ENCODE data around the gene RNF220.

RNF220 gene

DNA sequence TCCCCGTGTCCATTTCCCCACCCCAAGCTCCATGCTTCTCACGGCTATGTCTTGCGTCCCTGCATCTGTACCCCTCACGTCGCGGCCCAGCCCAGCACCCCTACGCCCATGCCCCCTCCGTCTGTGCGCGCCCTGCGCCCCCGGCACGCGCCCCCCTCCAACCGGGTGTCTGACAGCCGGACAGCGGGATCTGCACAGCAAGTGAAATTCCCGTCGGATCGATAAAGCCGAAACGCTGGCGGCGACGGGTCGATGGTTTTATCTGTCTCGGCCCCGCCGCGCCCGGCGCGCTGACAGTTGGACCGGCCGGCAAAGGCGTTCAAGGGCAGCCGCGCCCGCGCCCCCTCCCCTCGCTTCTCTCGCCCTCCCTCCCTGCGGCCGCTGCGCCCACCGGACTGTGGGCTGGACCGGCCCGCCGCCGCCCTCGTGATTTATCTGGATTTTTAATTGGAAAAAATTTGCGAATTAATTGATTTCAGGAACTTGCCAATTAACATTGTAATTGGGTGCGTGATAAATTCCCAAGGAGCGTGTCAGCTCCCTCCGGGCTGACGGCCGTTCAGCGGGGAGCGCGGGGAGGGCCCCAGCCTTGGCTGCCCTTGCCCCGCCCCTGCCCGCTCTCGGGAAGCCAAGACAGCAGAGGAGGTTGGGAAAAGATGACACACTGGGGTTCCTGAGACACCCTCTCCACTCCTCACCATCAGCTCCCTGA is 212.1 kb downstream of the RNF220 start:
- no peak for DNase-seq

GRCh38 chr1:44617703-44618029 is 212.6 kb downstream of the RNF220 start:
- DNase-seq = no peak

- DNase-seq = peak in 1 of 2 experiments; percentile 47
Measured at GRCh38 chr1:44619261-44619900, 214.3 kb downstream of the RNF220 start.

DNA sequence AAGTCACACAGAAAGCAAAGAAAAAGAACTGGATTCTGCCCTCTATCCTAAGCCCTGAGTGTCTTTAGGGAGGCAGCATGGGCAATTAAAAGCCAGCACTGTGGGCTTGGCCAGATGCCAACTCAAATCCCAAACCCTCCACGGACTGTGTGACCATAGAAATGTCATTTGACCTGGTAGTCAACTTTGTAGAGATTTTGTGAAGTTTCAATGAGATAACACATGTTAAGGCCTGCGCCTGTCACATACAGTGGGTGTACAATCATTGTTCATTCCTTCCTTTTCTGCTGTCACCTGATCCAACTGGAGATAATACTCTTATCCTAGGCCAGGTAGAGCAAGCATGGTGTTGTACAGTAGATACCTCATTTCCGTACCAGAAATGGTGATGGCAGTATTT is 215.0 kb downstream of the RNF220 start:
- no peak for DNase-seq

DNA sequence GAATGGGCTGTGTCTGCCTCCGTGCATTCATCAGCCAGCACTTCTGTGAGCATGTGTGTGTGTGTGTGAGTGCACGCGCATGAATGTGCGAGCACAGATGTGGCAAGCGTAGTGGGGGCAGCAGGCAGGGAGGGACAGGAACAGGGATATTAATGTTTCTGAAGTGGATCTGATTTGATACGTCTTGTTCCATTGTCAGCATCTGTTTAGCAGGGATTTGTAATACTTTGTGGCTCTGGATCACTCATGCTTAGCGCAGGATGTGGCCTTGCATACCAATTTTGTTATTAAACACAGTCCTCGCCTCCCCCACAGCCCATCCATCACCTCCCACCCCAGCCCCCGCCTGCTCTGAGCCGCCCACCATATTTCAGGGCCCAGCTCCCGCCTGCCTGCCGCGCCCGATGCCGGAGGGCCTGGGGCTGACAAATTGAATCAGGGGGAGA is 216.8 kb downstream of the RNF220 start:
- DNase-seq = no peak

DNA sequence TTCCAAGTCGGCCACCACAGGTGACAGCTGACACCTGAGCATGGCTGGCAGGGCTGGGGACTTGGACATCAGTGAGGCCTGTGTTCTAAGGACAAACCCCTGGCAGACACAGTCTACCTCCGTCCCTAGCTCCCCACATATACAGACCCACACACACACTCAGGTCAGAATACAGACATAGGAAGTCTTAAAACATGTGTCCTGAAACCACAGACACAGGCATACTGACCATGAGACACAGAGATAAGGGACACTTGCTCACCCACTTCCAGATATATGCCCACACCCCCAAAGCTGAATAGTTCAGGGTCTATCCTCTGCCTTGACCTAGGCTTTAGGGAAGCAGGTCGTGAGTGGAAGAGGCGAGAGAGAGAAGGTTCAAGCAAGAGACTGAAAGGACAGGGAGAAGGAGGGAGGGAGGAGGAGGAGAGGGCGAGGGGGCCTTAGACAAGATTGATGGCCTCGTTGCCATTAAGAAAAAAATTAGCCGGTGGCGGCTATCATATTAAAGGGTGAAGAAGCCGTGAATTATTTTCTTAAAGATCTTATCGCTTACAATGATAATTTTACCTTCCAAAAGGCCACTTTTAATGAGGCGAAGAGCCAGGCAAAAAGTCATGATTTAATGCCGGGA is 219.3 kb downstream of the RNF220 start:
- no peak for DNase-seq

GRCh38 chr1:44625348-44625747 is 220.3 kb downstream of the RNF220 start:
- DNase-seq = no peak

GRCh38 chr1:44628962-44629756 is 224.1 kb downstream of the RNF220 start:
- no peak for DNase-seq

DNA sequence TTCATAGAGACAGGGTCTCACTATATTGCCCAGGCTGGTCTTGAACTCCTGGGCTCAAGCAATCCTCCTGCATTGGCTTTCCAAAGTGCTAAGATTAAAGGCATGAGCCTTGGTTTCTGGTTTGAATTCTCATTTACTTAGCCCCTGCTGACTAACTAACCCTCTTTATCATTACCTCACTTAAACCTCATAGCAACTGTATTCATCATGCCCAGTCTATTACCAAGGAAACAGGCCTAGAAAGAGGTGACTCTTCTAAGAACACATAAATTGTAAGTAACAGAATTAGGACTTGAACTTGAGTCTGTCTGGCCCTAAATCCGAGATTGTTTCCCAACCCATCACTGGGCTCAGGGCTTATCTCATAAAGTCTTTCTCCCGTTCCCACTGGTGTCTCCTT is 225.1 kb downstream of the RNF220 start:
- DNase-seq = no peak

GRCh38 chr1:44631333-44631646 is 226.2 kb downstream of the RNF220 start:
- DNase-seq = no peak

DNA sequence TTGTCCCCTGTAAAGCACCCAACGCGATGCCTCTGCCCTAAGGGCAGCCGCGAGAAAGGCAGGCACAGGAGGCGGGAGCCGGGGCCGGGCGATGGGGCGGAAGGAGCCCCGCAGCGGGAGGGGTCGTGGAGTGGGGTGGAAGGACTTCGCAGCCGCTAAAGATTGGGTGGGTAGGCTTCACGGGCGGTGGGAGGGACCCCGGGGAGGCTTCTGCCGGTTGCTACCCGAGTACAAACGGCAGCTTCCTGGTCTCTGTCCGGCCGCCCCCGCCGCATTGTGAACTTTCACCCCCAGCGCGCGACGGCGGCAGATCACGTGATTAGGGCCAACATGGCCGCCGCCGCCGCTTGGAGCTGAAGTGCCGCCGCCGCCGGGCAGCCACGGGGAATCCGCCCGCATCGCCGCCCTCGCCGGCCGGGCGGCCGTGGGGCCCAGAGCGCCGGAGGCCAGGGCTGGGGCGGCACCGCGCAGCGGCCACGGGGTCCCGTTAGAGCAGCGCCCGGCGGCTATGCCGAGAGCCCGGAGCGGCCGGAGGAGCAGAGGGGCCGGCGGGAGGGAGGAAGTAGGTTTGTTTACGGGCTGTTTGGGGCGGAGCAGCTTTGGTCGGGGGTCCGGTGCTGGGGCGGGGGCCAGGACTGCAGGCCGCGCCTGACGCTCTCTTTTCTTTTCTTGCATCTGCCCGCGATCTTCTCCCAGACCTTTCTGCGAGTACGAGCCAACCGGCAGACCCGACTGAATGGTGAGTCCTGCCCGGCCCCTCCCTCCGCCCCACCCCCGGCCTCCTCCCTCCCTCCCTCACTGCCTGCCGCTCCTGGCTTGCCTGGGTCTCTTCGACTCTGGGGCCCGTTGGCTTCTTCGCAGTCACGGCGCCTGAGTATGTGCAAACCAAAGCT is 226.8 kb downstream of the RNF220 start:
- DNase-seq = peak; percentile 85 to 89

DNA sequence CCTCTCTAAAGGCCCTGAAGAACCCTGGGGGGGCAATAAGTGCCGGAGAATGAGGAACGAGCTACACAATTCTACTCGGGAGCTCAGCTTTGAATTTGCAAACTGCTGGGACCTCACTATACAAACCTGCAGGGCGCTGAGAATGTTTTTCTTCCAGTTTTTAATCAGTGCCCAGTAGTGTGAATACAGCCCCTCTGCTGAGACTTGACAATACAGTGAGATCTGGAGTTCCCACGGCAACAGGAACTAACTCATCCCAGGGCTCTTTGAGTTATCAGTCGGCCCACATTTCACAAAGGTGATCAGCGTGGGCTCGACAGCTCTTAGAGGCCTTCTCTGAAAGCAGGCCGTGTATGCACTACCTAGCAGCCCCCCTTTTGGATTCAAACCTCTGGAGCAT is 227.5 kb downstream of the RNF220 start:
- DNase-seq = peak in 1 of 2 experiments; percentile 38

- DNase-seq = no peak
Measured at GRCh38 chr1:44634606-44635189, 229.6 kb downstream of the RNF220 start.

GRCh38 chr1:44635439-44635838 is 230.4 kb downstream of the RNF220 start:
- no peak for DNase-seq

- DNase-seq = no peak
Measured at GRCh38 chr1:44636083-44636687, 231.1 kb downstream of the RNF220 start.

DNA sequence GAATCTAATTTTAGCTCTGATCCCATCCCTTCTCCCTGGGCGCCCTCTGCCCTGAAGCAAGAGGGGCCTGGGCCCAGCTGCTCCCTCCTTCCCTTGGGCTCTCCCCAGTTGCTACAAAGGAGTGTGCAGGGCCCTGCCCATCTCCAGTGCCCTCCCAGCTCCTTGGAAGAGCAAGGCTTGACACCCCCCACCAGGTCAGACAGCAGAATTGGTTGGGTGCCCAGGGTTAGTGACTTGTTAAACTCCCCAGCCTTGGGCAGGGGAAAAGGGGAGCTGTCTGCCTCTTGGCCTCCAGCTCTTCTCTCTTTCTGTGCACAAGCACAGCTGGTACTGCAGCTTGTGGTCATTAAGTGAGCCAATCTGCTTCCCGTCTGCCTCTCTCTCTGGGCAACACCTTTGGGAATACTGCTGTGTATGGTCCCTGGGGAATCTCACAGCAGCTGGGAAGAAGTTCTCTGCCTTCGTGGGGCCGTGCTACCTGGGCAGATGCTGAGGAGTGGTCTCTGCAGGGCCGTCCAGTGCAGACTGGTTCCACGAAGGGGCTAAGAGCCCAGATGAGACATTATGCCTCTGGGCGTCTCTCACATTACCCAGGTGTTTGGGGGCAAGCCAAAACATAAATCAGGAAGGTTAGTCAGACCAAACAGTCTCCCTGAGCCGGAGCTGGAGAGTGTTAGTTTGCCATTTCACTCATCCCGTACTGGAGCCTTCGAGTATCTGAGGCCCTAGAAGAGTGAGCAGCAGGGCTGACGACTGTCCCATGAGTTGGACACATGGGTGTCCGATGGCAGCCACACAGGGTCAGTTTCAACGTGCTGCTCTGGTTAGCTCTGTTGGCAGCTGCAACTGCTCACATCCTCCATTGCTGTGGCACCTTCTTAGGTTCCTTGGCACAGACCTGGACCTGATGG is 231.9 kb downstream of the RNF220 start:
- DNase-seq = peak; percentile 65 to 68

GRCh38 chr1:44637702-44638411 is 232.8 kb downstream of the RNF220 start:
- DNase-seq = no peak

- peak; percentile 72 to 88 for DNase-seq
Measured at GRCh38 chr1:44640200-44640853, 235.3 kb downstream of the RNF220 start.

Measured in NCI-H2081 (cell line).